Adrenal gland (tissue), 12 donors: ENCODE measurements around the gene AGPS. TPM values are rescaled to one million over a fixed set of nuclear protein-coding genes. Genes with fewer than 3 reads are reported as not detected.
A peak's percentile ranks its signal among the peaks of the same experiment; 100 is the strongest.
"Not testable (repeated sequence)": the region's sequence is repeated elsewhere in the genome, so short reads cannot be mapped to it uniquely, and the experiment has no call there.

Experiments
- DNase-seq, 7 donors: peaks; one replicate each; pipeline ENCODE4 v3.0.0-alpha.2; 2019 to 2020
- H3K27ac ChIP-seq, 5 donors: fragments of 200-600 bp; sonication (generic) in 4 of 5; 1 replicate in 3 of 5; 2 replicates in 2 of 5; pipeline versions ENCODE4 v1.5.1 to v1.8.0; 2016 to 2020; ENCODE audit warnings: mild to moderate bottlenecking in 1 of 5
- H3K27me3 ChIP-seq: fragments of 200-600 bp; 2 replicates; pipeline ENCODE4 v1.8.0; 2021
- H3K36me3 ChIP-seq, 2 donors: fragments of 200-600 bp; replicated peaks in 1 of 2; 1 replicate in 1 of 2; 2 replicates in 1 of 2; pipeline versions ENCODE4 v1.5.1 to v1.8.0; 2018 to 2022
- H3K4me1 ChIP-seq, 2 donors: fragments of 200-600 bp; replicated peaks in 1 of 2; 1 replicate in 1 of 2; 2 replicates in 1 of 2; pipeline versions ENCODE4 v1.5.1 to v1.8.0; 2018 to 2021
- H3K4me3 ChIP-seq, 4 donors: fragments of 200-600 bp; sonication (generic) in 3 of 4; one replicate each; pipeline ENCODE4 v1.5.1; 2016 to 2018
- H3K9me3 ChIP-seq, 3 donors: fragments of 200-600 bp; sonication (generic) in 1 of 3; replicated peaks in 1 of 3; 1 replicate in 2 of 3; 2 replicates in 1 of 3; pipeline versions ENCODE4 v1.5.1 to v1.8.0; 2016 to 2021
- CTCF ChIP-seq, 6 experiments: fragments of 450-650 bp in 4 of 6; fragments of 200-600 bp in 2 of 6; sonication (generic) in 1 of 6; IDR thresholded peaks; 1 replicate in 5 of 6; 2 replicates in 1 of 6; pipeline versions ENCODE4 v1.5.1 to v1.8.0; 2016 to 2021; ENCODE audit warnings: antibody characterized with exemption in 6 of 6, mild to moderate bottlenecking in 2 of 6, moderate library complexity in 1 of 6
- POLR2A ChIP-seq, 2 donors: fragments of 450-650 bp; IDR thresholded peaks; one replicate each; pipeline ENCODE4 v1.6.1; 2017; ENCODE audit warnings: antibody characterized with exemption in 2 of 2, mild to moderate bottlenecking in 2 of 2, moderate library complexity in 1 of 2
- WGBS, 4 donors: extraction: QIAGEN DNeasy Blood & Tissue Kit in 2 of 4; methylation state at CpG; one replicate each; pipeline versions ENCODE4 v1.1.5 to v1.1.7; 2013 to 2017; 5-methylcytosine and 5-hydroxymethylcytosine counted together
- intact Hi-C, 2 donors: fragments of 100-400 bp; cut with DNase I; formaldehyde crosslinking; loops; one replicate each; pipeline versions ENCODE4 v1.14.1 to v1.15.0; 2022 to 2023
- polyA plus RNA-seq, 3 donors: library from polyadenylated mRNA; stranded (reverse); fragments of 200-250 nt in 2 of 3; fragments of 350-450 nt in 1 of 3; fragmentation: Illumina TruSeq in 1 of 3; extraction: RNeasy Lipid Tissue Mini Kit (QIAGEN cat#74804) in 1 of 3; gene quantifications; one replicate each; pipeline ENCODE4 v1.2.3, GENCODE V29; 2013 to 2014
- total RNA-seq, 9 donors: library from RNA; depleted of rRNA in 4 of 9; stranded (reverse); fragments of >200 nt in 4 of 9; fragments of 120-200 nt in 1 of 9; fragmentation: NEBNext Ultra II Directional in 1 of 9; extraction: Animal tissue kit (Norgen Biotek cat#: 25700) in 1 of 9; gene quantifications; one replicate each; pipeline versions ENCODE4 v1.1.0 to v1.2.4, GENCODE V29; 2013 to 2023
- donor health status: healthy with polysubstance abuse.
- donor health status: Bipolar disorder and iron deficiency.
- donor health status: DM: yes; HTN: yes; CAD: no.
- donor health status: DM: no; HTN: no; CAD: no.
- donor health status: DM: no; HTN: no; CAD: no.
- donor health status: DM: yes; HTN: yes; CAD: no.

Gene AGPS
- total and polyA plus RNA-seq, 12 donors = 3.8 to 43.1 (median 32.8) TPM

DNA sequence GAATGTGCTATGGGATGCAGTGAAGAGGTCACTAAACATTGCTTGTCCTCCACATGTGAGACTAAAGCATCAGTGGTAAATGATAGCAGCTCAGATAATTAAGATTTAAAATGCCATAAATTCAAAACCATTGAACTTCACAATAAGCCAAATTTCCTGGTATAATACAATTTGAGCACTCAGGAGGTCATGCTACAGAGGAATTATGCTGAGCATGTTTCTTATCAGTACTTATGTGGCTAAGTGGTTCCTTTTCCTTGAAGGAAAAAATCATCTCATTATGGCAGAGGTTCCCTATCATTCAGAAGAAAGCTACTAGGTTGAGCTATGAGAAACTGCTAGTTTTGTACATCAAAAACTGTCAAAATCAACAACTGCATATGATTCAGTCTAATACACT is 156.6 kb downstream of the AGPS start:
- intact Hi-C loops = no loop called here
- no peak for DNase-seq
- no peak overlapping the region for H3K4me3 ChIP-seq
- H3K27ac ChIP-seq = no peak overlapping the region
- H3K4me1 ChIP-seq = peaks cover 0 to 8% of the 10 kb centered on the region in 2 donors
- TF ChIP-seq CTCF (IDR thresholded peaks at IDR 0.05) (no peak), POLR2A (IDR thresholded peaks at IDR 0.05) (no peak)
- H3K9me3 ChIP-seq = no peaks in the 10 kb centered on the region
- no peaks in the 10 kb centered on the region for H3K36me3 ChIP-seq
- no peaks in the 10 kb centered on the region for H3K27me3 ChIP-seq

DNA sequence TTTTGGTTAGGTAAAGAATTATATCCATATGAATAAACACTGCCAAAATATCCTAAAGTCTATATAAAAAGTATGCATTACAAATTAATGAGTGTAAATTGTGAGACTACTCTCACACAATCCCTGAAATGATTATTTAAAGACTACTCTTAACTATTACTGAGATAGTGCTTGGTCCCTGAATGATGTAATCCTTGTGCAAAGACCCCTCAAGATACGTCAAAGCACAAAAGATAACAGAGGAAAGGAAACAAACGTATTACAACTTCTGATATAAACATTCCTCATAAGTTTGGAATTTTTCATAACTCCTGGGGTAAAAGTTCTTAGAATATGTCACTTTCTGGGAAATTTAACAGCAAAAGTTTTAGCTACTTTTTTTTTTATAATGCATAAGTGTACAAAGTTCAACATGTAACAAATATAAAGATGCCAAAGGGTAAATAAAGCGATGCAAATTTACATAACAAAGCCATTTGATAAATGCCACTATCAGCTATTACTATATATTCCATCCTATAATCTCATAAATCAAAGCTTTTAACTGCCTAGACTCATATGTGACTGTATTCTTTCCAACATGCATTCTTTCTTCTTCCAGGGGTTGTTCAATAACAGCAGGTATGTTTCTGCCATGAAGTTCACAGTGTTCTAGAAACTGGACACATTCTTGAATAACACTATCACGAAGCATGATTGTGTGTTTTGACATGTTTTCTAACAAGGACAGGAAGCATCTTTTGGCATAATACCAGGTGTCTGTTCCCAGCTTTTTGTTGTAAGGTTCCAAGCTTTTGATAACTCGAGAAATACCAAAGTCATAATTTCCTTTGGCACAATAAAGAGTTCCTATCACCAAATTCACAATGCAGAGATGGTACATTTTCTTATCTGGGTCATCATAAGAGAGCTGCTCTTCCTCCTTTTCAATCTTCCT is 158.0 kb downstream of the AGPS start:
- H3K9me3 ChIP-seq = no peaks in the 10 kb centered on the region
- DNase-seq = no peak
- H3K4me3 ChIP-seq = no peak overlapping the region
- H3K27ac ChIP-seq = no peak overlapping the region
- H3K36me3 ChIP-seq = no peaks in the 10 kb centered on the region
- intact Hi-C loops = no loop called here
- WGBS, 4 donors = 63 to 73% (median 72%) methylated on average over 5 of the region's 5 CpGs
- no peaks in the 10 kb centered on the region for H3K27me3 ChIP-seq
- TF ChIP-seq POLR2A (IDR thresholded peaks at IDR 0.05) (no peak), CTCF (IDR thresholded peaks at IDR 0.05) (no peak)
- peaks cover 0 to 8% of the 10 kb centered on the region in 2 donors for H3K4me1 ChIP-seq

DNA sequence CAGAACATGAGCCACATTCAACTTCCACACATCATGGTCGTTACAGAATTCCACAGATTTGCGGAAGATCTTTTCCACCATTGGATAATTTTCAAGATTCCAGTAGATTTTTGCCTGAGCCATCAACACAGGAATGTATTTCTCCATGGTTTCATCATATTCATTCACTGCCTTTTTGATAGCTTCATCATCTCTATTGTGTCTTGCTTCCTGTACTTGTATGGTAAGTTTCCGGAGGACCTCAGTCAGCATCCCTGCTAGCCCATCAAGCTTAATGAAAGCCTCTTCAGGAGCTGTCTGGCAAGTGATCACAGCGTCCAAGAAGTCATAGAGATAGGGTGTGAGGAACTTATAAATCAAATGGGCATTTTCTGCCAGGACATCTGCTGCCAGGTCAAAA is 158.8 kb downstream of the AGPS start:
- H3K4me1 ChIP-seq, H3K27me3 ChIP-seq, H3K4me3 ChIP-seq, H3K9me3 ChIP-seq, DNase-seq, intact Hi-C loops, H3K36me3 ChIP-seq: not testable (repeated sequence)
- 86 to 93% (median 90%) methylated on average over 4 of the region's 4 CpGs for WGBS, 4 donors
- peak overlapping the region in 1 of 5 donors; percentile 98 for H3K27ac ChIP-seq

- Histone ChIP-seq H3K9me3 (no peaks in the 10 kb centered on the region), H3K36me3 (no peaks in the 10 kb centered on the region), H3K27ac (peak overlapping the region in 2 of 5 donors; percentile 86 to 98), H3K4me3 (peak overlapping the region in 2 of 4 donors; percentile 79 to 82), H3K4me1 (peaks cover 0 to 8% of the 10 kb centered on the region in 2 donors), H3K27me3 (no peaks in the 10 kb centered on the region)
- intact Hi-C loops = no loop called here
- peak in 6 of 7 donors; percentile 25 to 77 (median 32) for DNase-seq
- WGBS, 4 donors = 54 to 61% (median 59%) methylated on average over 12 to 13 of the region's 13 CpGs; no CpG with 5 or more reads in 1 of the 4 donors
- TF ChIP-seq POLR2A (IDR thresholded peaks at IDR 0.05) (no peak), CTCF (IDR thresholded peaks at IDR 0.05) (no peak)
Observed at GRCh38 chr2:177551989-177552421, 159.4 kb downstream of the AGPS start.
